ENCODE data around the gene AP1G1. TPM values are rescaled to one million over a fixed set of nuclear protein-coding genes. Genes with fewer than 3 reads are reported as not detected.
A peak's percentile ranks its signal among the peaks of the same experiment; 100 is the strongest.

The AP1G1 gene
- total RNA-seq, 6 experiments from 2014 or later: 47.8 to 54.1 (median 52.5) TPM

GRCh38 chr16:71846431-71846830, 37.8 kb upstream of the AP1G1 start:
- peak overlapping the region; percentile 65 to 96 (median 79) for H3K4me3 ChIP-seq
- peaks cover 0 to 33% (median 9%) of the 10 kb centered on the region in 4 donors for H3K36me3 ChIP-seq
- peak overlapping the region; percentile 81 to 90 (median 85) for H3K27ac ChIP-seq
- H3K9me3 ChIP-seq: no peaks in the 10 kb centered on the region
- WGBS (ENCODE audit: insufficient coverage, low coverage, low lambda C conversion rate, missing lambda C conversion rate): under 1% methylated on average over 18 of the region's 20 CpGs
- ATAC-seq (peak in 2 of 4 donors; percentile 4 to 9), DNase-seq (peak in 1 of 3 donors; percentile 46)
- no peaks in the 10 kb centered on the region for H3K27me3 ChIP-seq
- TF ChIP-seq CTCF (IDR thresholded peaks at IDR 0.05) (no peak), POLR2A (IDR thresholded peaks at IDR 0.05) (no peak)
- intact Hi-C loops (cut with DNase I): no loop called here
- H3K4me1 ChIP-seq: peaks cover 0 to 13% (median 0%) of the 10 kb centered on the region in 4 donors

- Histone ChIP-seq H3K4me1 (peaks cover 0 to 13% (median 0%) of the 10 kb centered on the region in 4 donors), H3K4me3 (peak within 1 kb of the TSS; percentile 65 to 96 (median 79)), H3K27me3 (no peaks in the 10 kb centered on the region), H3K36me3 (peaks cover 0 to 28% (median 8%) of the 10 kb centered on the region in 4 donors), H3K9me3 (no peaks in the 10 kb centered on the region), H3K27ac (peak within 1 kb of the TSS; percentile 81 to 90 (median 85))
- intact Hi-C loops (cut with DNase I): no loop called here
- DNase-seq: peak; percentile 92 to 94 (median 94)
- TF ChIP-seq POLR2A (IDR thresholded peaks at IDR 0.05) (peak; percentile 82), CTCF (IDR thresholded peaks at IDR 0.05) (peak in 1 of 4 donors; percentile 9)
- WGBS (ENCODE audit: insufficient coverage, low coverage, low lambda C conversion rate, missing lambda C conversion rate): 0% methylated on average over 5 of the region's 62 CpGs
- peak; percentile 97 to 98 (median 98) for ATAC-seq
These were observed 37.2 kb upstream of the AP1G1 start, which contains the start of gene ATXN1L for GRCh38 chr16:71845639-71846430. Gene ATXN1L, plus strand, starts transcription at chr16:71845976. Its CDS starts 3,765 bp downstream, at chr16:71849741.

GRCh38 chr16:71843572-71843971, 34.9 kb upstream of the AP1G1 start:
- Histone ChIP-seq H3K27ac (no peak overlapping the region), H3K4me3 (no peak overlapping the region), H3K9me3 (no peaks in the 10 kb centered on the region), H3K4me1 (peaks cover 0 to 13% (median 0%) of the 10 kb centered on the region in 4 donors), H3K27me3 (no peaks in the 10 kb centered on the region), H3K36me3 (peaks cover 0 to 6% (median 0%) of the 10 kb centered on the region in 4 donors)
- WGBS (ENCODE audit: insufficient coverage, low coverage, low lambda C conversion rate, missing lambda C conversion rate): 67% methylated on average over 2 of the region's 2 CpGs
- DNase-seq (no peak), ATAC-seq (no peak)
- intact Hi-C loops (cut with DNase I): no loop called here
- no peak for TF ChIP-seq POLR2A (IDR thresholded peaks at IDR 0.05)

- Histone ChIP-seq H3K27ac (no peak overlapping the region), H3K4me3 (no peak overlapping the region), H3K4me1 (no peaks in the 10 kb centered on the region), H3K36me3 (no peaks in the 10 kb centered on the region), H3K9me3 (no peaks in the 10 kb centered on the region), H3K27me3 (no peaks in the 10 kb centered on the region)
- intact Hi-C loops (cut with DNase I): no loop called here
- DNase-seq: no peak
- TF ChIP-seq CTCF (IDR thresholded peaks at IDR 0.05) (no peak), POLR2A (IDR thresholded peaks at IDR 0.05) (no peak)
- WGBS (ENCODE audit: insufficient coverage, low coverage, low lambda C conversion rate, missing lambda C conversion rate): 64% methylated on average over 7 of the region's 7 CpGs
- no peak for ATAC-seq
These were observed 31.4 kb upstream of the AP1G1 start for GRCh38 chr16:71840052-71840451.

- 85% methylated on average over 3 of the region's 3 CpGs for WGBS (ENCODE audit: insufficient coverage, low coverage, low lambda C conversion rate, missing lambda C conversion rate)
- H3K27me3 ChIP-seq: no peaks in the 10 kb centered on the region
- H3K4me3 ChIP-seq: no peak overlapping the region
- TF ChIP-seq CTCF (IDR thresholded peaks at IDR 0.05) (no peak), POLR2A (IDR thresholded peaks at IDR 0.05) (no peak)
- H3K27ac ChIP-seq: no peak overlapping the region
- no peaks in the 10 kb centered on the region for H3K36me3 ChIP-seq
- no peak for DNase-seq
- H3K4me1 ChIP-seq: no peaks in the 10 kb centered on the region
- intact Hi-C loops (cut with DNase I): no loop called here
- ATAC-seq: no peak
- H3K9me3 ChIP-seq: no peaks in the 10 kb centered on the region
These were observed 28.5 kb upstream of the AP1G1 start for GRCh38 chr16:71837150-71837549.

Data from right lobe of liver (tissue), 6 donors.